COR-L47 (cell line): Measurements from ENCODE around the gene ARMC8.

Source experiments
- DNase-seq: peaks from one replicate; lab custom pipeline; 2025; lab: John Stamatoyannopoulos, UW

ARMC8 gene

GRCh38 chr3:138307899-138308298 lies 120.8 kb downstream of the ARMC8 start:
- no peak for DNase-seq

- no peak for DNase-seq
These were observed 121.7 kb downstream of the ARMC8 start for GRCh38 chr3:138308783-138309182.

GRCh38 chr3:138310494-138310893 lies 123.4 kb downstream of the ARMC8 start:
- no peak for DNase-seq

DNA sequence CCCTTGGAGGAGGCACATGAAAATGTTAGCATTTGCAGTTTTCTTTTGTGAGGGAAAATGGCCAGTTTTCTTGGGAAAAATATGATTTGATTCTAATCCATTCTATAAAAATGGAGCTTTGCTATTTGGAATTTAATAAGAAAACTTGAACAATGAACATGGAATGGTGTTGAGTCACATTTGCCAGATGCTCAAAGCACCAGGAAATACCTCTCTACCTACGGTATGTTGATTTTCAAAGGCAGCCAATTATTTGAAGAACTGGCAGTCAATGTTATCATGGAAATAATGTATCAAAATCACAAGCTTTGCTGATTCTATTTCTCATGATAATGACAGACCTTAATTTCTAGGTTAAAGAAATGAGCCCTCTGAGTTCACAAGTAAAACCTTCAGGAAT lies 127.7 kb downstream of the ARMC8 start:
- DNase-seq = no peak

DNA sequence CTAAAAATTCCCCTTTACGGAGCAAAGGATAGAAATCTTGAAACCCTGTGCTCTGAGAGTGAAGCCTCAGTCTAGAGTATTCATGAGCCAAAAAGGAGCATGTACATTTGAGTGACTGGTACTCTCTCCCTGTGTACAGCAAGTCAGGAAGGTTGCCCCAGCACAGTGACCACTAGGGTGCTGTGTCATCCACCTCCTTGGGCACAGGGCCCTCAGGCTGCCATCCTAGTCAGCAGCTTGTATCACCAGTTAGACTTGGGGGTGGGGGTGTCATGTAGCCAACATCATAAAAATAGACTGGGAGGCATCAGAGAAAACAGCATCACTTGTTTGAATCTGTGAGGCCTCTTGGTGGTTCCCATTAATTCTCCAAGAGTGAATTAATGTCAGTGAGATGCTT lies 130.6 kb downstream of the ARMC8 start:
- DNase-seq = no peak

GRCh38 chr3:138323971-138324370 lies 136.9 kb downstream of the ARMC8 start:
- DNase-seq = no peak

GRCh38 chr3:138325990-138326389 lies 138.9 kb downstream of the ARMC8 start:
- no peak for DNase-seq

GRCh38 chr3:138326866-138327595 lies 139.9 kb downstream of the ARMC8 start:
- no peak for DNase-seq

DNA sequence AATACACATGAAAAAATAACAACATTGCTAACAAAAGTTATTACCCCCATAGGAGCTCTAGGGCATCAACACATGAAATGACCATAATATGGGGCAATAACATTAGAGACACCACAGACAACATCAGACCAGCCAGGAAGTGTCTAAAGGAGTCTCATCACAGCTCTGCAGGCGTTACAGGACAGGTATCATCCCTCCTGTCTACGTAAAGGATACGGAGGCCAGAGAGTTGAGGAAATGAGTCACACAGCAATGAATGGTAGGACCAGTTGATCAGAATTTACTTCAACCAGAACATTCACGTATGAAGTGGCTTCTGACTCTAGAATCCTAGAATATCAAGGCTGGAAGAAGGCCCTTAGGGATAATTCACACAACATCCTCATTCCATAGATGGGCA lies 140.7 kb downstream of the ARMC8 start:
- no peak for DNase-seq

DNA sequence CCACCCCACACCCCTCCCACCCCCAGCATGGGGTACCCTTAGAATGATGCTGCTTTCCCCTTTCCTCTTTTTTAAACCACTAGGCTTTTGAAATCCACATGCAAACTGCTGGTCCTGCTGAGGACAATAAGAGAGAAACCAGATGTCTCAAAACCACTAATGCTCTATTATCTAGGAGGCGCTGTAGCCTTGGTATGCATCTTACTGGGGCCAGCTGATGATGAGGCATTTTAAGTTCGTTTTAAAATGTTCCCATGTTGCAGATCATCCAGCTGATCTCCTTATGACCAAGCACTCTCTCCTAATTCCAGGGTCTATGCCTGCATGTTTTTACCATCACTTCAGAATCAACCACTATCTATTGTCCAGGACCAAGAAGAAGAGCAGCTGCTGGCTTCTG lies 141.2 kb downstream of the ARMC8 start:
- no peak for DNase-seq

DNA sequence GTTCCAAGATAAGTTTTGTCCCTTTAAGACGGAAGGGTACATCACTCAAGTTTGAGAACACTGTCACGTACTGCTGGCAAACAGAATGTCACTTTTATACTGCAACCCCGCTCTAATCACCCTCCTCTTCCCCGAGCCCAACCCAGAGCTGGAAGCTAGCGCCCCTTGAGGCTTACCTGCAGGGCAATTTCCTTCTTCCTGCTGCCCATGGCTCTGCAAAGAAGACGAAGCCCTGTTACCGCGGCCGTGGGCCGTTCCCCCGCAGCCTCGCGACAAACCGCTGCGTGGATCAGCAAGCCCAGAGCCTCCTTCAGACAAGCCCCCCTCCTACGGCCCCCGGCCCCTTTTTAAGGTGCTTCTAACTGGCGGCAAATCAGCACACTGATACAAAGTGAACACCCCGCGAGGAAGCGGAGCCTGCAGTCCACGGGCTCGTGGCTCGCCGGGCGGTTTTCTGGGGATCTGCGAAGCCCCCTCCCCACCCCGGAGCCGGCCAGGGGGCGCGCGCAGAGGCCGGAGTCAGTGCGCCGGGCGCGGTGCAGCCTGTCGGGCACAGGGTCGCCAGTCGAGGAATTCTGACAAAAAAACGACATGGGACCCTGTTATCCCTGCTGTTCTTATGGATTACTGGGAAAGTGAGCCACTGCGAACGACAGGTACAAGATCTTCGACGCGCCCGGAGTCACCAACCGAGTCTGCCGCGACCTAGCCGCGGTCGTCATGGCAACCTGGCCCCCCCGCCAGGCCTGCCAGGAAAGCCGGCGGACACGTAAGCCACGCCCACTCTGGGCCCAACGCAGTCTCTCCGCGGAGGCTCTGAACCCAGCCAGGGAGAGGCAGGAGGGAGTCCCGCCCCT lies 142.3 kb downstream of the ARMC8 start, which contains the start of gene NME9:
TSS of gene NME9 (minus strand) at position 725 of the 857 bp plus-strand sequence. CDS start at position 209, 516 bp downstream.
- peak; percentile 99 for DNase-seq

DNA sequence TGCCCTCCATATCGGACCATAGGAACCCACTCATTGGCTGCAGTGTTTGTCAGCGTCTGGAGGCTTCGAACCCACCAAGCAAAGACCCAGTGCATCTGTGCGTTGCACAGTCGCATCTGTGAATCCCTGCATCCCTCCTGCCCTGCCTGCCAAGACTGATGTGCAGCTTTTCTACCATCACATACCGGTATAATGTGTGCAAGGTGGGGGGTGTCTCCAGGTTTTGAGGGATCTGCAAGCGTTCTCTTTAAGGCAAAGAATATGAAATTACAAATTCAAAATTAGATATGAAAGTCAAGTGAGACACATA lies 142.8 kb downstream of the ARMC8 start:
- DNase-seq = no peak

DNA sequence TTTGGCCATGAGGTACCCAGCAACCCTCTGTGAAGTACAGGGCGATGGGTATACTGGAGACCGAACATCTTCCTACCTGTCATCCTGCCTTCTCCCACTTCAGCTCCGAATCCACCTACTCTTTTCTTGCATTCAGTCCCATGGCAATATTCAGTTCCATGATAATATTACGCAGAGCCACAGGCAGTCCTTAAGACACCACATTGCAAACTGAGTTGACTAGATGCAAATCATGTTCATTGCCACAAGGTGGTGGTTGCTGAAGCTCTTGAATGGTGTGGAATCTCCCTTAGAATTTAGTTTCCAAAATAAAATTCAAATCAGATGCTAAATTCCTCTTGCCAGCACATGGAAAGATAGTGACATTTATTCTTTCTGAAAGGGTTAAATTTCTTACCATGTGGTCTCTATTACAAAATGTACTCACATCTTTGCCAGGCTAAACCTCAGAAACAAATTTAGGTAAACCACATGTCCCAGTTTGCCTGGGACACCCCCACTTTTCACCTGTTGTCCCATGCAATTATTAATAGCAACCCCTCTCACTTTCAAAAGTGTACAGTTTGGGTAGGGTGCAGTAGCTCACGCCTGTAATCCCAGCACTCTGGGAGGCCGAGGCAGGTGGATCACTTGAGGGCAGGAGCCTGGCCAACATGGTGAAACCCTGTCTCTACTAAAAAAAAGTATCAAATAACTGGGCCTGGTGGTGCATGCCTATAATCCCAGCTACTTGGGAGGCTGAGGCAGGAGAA lies 144.2 kb downstream of the ARMC8 start:
- peak; percentile 5 for DNase-seq

GRCh38 chr3:138332472-138333073 lies 145.5 kb downstream of the ARMC8 start:
- DNase-seq = peak; percentile 17

GRCh38 chr3:138334608-138335007 lies 147.5 kb downstream of the ARMC8 start:
- DNase-seq = no peak

- no peak for DNase-seq
These were observed 149.4 kb downstream of the ARMC8 start for GRCh38 chr3:138336454-138336999.

- no peak for DNase-seq
These were observed 151.1 kb downstream of the ARMC8 start for GRCh38 chr3:138338244-138338643.

- no peak for DNase-seq
These were observed 151.7 kb downstream of the ARMC8 start for GRCh38 chr3:138338811-138339210.

DNA sequence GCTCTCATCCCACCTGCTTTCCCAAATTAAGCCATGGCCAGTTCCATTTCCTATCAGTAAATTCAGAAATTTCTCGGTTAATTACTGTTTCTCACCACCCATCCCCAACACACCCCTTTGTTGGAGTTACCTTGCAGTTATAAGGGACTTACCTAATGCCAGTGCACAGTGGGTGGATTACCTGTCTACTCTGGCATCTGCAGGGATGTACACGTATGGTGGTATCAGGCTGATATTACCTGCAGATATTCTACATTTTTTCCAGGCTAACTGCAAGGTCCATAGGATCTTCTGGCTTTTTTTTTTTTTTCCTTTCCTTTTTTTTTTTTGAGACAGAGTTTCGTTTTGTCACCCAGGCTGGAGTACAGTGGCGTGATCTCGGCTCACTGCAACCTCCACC lies 153.4 kb downstream of the ARMC8 start:
- no peak for DNase-seq

DNA sequence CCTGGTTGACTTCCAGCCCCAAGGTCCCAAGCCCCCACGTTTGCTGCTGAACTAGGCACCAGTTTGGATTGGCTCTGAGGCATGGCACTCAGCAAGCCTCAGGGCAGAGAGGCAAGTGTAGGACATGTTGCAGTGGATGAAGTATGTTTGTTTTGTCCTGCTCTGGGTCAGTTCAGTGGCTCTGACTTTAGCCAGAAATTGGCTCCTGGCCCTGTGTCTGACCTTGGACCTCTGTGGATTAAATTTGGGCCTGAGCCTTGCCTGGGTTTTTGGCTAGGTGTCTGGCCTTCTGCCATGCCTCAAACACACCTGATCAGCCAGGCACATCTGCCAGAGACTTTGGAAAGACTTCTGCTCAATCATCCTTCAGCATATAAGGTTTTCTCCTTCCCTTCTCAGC lies 157.7 kb downstream of the ARMC8 start:
- DNase-seq = no peak
